Measurements from ENCODE around the gene GNAI1.
A peak's percentile ranks its signal among the peaks of the same experiment; 100 is the strongest.

Gene GNAI1

GRCh38 chr7:80133361-80134114 is 1.1 kb upstream of the GNAI1 start:
- Histone ChIP-seq H3K4me1 (ENCODE audit: low read length) (peaks cover 13% of the 10 kb centered on the region), H3K9ac (ENCODE audit: low read length) (no peak overlapping the region), H3K79me2 (ENCODE audit: low read length) (peaks cover 25% of the 10 kb centered on the region), H4K20me1 (ENCODE audit: insufficient read depth, low read length) (no peaks in the 10 kb centered on the region; the same call in none of the 2 replicates), H3K27ac (ENCODE audit: low read length) (no peak overlapping the region), H3K9me2 (replicated peaks; ENCODE audit: insufficient read depth, low read length) (no peaks in the 10 kb centered on the region), H3K9me3 (replicated peaks; ENCODE audit: insufficient read depth, low read length) (no peaks in the 10 kb centered on the region), H3F3A (ENCODE audit: insufficient read depth, low read length) (peaks cover 18% of the 10 kb centered on the region; the same call in 1 of the 2 replicates), H3K4me3 (ENCODE audit: low read length) (no peak overlapping the region), H3K4me2 (ENCODE audit: low read depth, low read length) (no peak overlapping the region), H3K36me3 (replicated peaks; ENCODE audit: insufficient read depth, low read length) (no peaks in the 10 kb centered on the region), H3K27me3 (replicated peaks; ENCODE audit: insufficient read depth, low read length) (no peaks in the 10 kb centered on the region; the same call in 1 of the 2 replicates), H2AFZ (ENCODE audit: low read length) (no peak overlapping the region)
- TF ChIP-seq EZH2phosphoT487 (IDR thresholded peaks at IDR 0.05; ENCODE audit: low read length), result no peak
- TF ChIP-seq EZH2 (optimal IDR thresholded peaks at IDR 0.05; ENCODE audit: low read depth, low read length), result no peak
- TF ChIP-seq CTCF (IDR thresholded peaks at IDR 0.05; ENCODE audit: low read length), result no peak
- DNase-seq, result no peak

- Histone ChIP-seq H3F3A (ENCODE audit: insufficient read depth, low read length) (peaks cover 18% of the 10 kb centered on the region; the same call in 1 of the 2 replicates), H3K79me2 (ENCODE audit: low read length) (peaks cover 31% of the 10 kb centered on the region), H3K4me2 (ENCODE audit: low read depth, low read length) (peak overlapping the region; percentile 65), H3K27me3 (replicated peaks; ENCODE audit: insufficient read depth, low read length) (no peaks in the 10 kb centered on the region; the same call in 1 of the 2 replicates), H3K4me1 (ENCODE audit: low read length) (peaks cover 8% of the 10 kb centered on the region), H3K9me3 (replicated peaks; ENCODE audit: insufficient read depth, low read length) (no peaks in the 10 kb centered on the region), H3K27ac (ENCODE audit: low read length) (no peak overlapping the region), H3K9me2 (replicated peaks; ENCODE audit: insufficient read depth, low read length) (no peaks in the 10 kb centered on the region), H3K4me3 (ENCODE audit: low read length) (peak overlapping the region; percentile 59), H3K36me3 (replicated peaks; ENCODE audit: insufficient read depth, low read length) (no peaks in the 10 kb centered on the region), H2AFZ (ENCODE audit: low read length) (peak overlapping the region; percentile 78; the same call in 1 of the 2 replicates), H3K9ac (ENCODE audit: low read length) (peak overlapping the region; percentile 42; the same call in 1 of the 2 replicates), H4K20me1 (ENCODE audit: insufficient read depth, low read length) (no peaks in the 10 kb centered on the region; the same call in none of the 2 replicates)
- TF ChIP-seq EZH2phosphoT487 (IDR thresholded peaks at IDR 0.05; ENCODE audit: low read length) (no peak), CTCF (IDR thresholded peaks at IDR 0.05; ENCODE audit: low read length) (no peak), EZH2 (optimal IDR thresholded peaks at IDR 0.05; ENCODE audit: low read depth, low read length) (no peak)
- no peak for DNase-seq
Measured at GRCh38 chr7:80134115-80134535, 506 bp upstream of the GNAI1 start.

- DNase-seq, result peak; percentile 68
- H4K20me1 ChIP-seq (ENCODE audit: insufficient read depth, low read length), result no peaks in the 10 kb centered on the region; the same call in none of the 2 replicates
- H3K9me2 ChIP-seq (replicated peaks; ENCODE audit: insufficient read depth, low read length), result no peaks in the 10 kb centered on the region
- H3K4me2 ChIP-seq (ENCODE audit: low read depth, low read length), result peak overlapping the region; percentile 82
- H3K4me3 ChIP-seq (ENCODE audit: low read length), result peak overlapping the region; percentile 77
- H3K4me1 ChIP-seq (ENCODE audit: low read length), result peaks cover 8% of the 10 kb centered on the region
- H3K36me3 ChIP-seq (replicated peaks; ENCODE audit: insufficient read depth, low read length), result no peaks in the 10 kb centered on the region
- H3K27ac ChIP-seq (ENCODE audit: low read length), result peak overlapping the region; percentile 46; the same call in 1 of the 2 replicates
- peak overlapping the region; percentile 70; the same call in 1 of the 2 replicates for H3K9ac ChIP-seq (ENCODE audit: low read length)
- H3K79me2 ChIP-seq (ENCODE audit: low read length), result peaks cover 44% of the 10 kb centered on the region
- no peaks in the 10 kb centered on the region for H3K9me3 ChIP-seq (replicated peaks; ENCODE audit: insufficient read depth, low read length)
- H3F3A ChIP-seq (ENCODE audit: insufficient read depth, low read length), result peaks cover 18% of the 10 kb centered on the region; the same call in 1 of the 2 replicates
- H2AFZ ChIP-seq (ENCODE audit: low read length), result peak overlapping the region; percentile 94
- TF ChIP-seq EZH2phosphoT487 (IDR thresholded peaks at IDR 0.05; ENCODE audit: low read length) (no peak), CTCF (IDR thresholded peaks at IDR 0.05; ENCODE audit: low read length) (no peak), EZH2 (optimal IDR thresholded peaks at IDR 0.05; ENCODE audit: low read depth, low read length) (no peak)
- H3K27me3 ChIP-seq (replicated peaks; ENCODE audit: insufficient read depth, low read length), result no peaks in the 10 kb centered on the region; the same call in 1 of the 2 replicates
Measured at GRCh38 chr7:80135309-80136104, 876 bp downstream of the GNAI1 start.
